HCT116 (cell line): ENCODE data around the gene BRWD1.

Experiments
- CBX3 ChIP-seq: IDR thresholded peaks from 2 replicates; pipeline ENCODE4 v1.6.1; 2012; ENCODE audit warnings: low read depth
- CTCF ChIP-seq, 3 experiments: fragments of 200-600 bp in 1 of 3; sonication (generic) in 1 of 3; IDR thresholded peaks in 2 of 3; conservative IDR thresholded peaks in 1 of 3; 2 replicates each; pipeline ENCODE4 v1.5.1; 2012 to 2017; ENCODE audit warnings: low read depth in 2 of 3, low read length in 2 of 3, antibody characterized with exemption in 1 of 3, borderline replicate concordance in 1 of 3, control low read depth in 1 of 3, mild to moderate bottlenecking in 1 of 3, mixed read lengths in 1 of 3, mixed run types in 1 of 3, moderate library complexity in 1 of 3; ENCODE audit not compliant: insufficient read depth in 1 of 3
- ELF1 ChIP-seq: IDR thresholded peaks from 2 replicates; pipeline ENCODE4 v1.6.1; 2012; ENCODE audit warnings: low read depth, borderline replicate concordance
- EZH2 ChIP-seq: fragments of 200-600 bp; sonication (generic); IDR thresholded peaks from 2 replicates; pipeline ENCODE4 v1.6.1; 2017; ENCODE audit warnings: antibody characterized with exemption, mixed run types
- EZH2phosphoT487 ChIP-seq: fragments of 200-600 bp; IDR thresholded peaks from 2 replicates; pipeline ENCODE4 v1.6.1; 2018; ENCODE audit warnings: antibody characterized with exemption, borderline replicate concordance
- JUND ChIP-seq: IDR thresholded peaks from 2 replicates; pipeline ENCODE4 v1.6.1; 2012
- POLR2A ChIP-seq: IDR thresholded peaks from 2 replicates; pipeline ENCODE4 v1.7.0; 2011; ENCODE audit warnings: borderline replicate concordance; ENCODE audit not compliant: insufficient read depth, insufficient read length; ENCODE audit errors: extremely low read depth
- POLR2AphosphoS5 ChIP-seq: IDR thresholded peaks from 2 replicates; pipeline ENCODE4 v1.6.1; 2011; ENCODE audit warnings: mild to moderate bottlenecking, low read depth, low read length, moderate library complexity
- RAD21 ChIP-seq: IDR thresholded peaks from 2 replicates; pipeline ENCODE4 v1.6.1; 2012; ENCODE audit warnings: low read depth, mild to moderate bottlenecking
- REST ChIP-seq: IDR thresholded peaks from 2 replicates; pipeline ENCODE4 v1.6.1; 2012; ENCODE audit warnings: low read depth
- SP1 ChIP-seq: IDR thresholded peaks from 2 replicates; pipeline ENCODE4 v1.6.1; 2012; ENCODE audit warnings: low read depth
- ZFX ChIP-seq: fragments of 450-650 bp; IDR thresholded peaks from 2 replicates; pipeline ENCODE4 v1.6.1; 2017

GRCh38 chr21:39198800-39199199 is 114.6 kb downstream of the BRWD1 start:
- TF ChIP-seq CTCF (IDR thresholded peaks at IDR 0.05 in 2 of 3, conservative IDR thresholded peaks at IDR 0.05 in 1 of 3; ENCODE audit: borderline replicate concordance in 1 of 3, insufficient read depth in 1 of 3, low read depth in 2 of 3, low read length in 2 of 3), result no peak
- TF ChIP-seq POLR2A, result no peak
- no peak for TF ChIP-seq SP1
- TF ChIP-seq EZH2, result no peak
- no peak for TF ChIP-seq EZH2phosphoT487
- no peak for TF ChIP-seq ZFX
- no peak for TF ChIP-seq JUND
- TF ChIP-seq CBX3, result no peak
- TF ChIP-seq REST, result no peak
- TF ChIP-seq RAD21, result no peak
- no peak for TF ChIP-seq POLR2AphosphoS5
- no peak for TF ChIP-seq ELF1
